ENCODE results near the gene BAHD1.

Gene BAHD1

DNA sequence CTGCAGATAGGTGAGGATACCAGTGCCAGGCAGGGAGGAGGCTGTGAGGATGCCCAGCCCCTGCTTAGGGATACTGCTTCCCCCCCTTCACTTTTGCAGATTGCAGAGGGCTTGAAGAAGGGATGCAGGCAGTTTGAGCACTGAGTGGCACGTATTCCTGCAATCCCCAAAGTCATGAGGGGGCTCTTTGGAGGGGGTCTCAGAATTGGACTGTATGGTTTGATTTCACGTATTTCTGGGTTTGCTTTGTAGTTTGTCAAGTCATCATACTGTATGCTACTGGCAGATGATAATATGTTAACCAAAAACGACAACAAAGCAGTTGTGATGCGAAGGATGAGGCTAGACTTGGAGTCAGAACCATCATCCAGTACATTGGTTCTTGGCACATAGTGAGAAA, 58.1 kb downstream of the BAHD1 start:
- no peak for DNase-seq (ENCODE audit: low read depth in 2 of 2)

DNA sequence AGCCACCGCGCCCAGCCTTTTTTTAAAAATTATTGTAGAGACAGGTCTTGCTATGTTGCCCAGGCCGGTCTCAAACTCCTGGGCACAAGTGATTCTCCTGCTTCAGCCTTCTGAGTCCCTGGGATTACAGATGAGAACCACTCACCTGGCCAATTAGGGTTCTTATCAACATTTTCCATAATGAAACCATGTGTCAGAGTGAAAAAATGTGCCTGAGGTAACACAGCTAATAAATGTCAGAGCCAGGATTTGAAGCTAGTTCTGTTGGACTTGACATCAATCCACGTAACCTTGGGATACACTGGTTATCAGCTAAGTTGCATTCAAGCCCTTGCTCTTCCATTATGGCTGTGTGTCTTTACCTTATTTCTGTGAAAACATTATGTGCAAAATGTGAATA, 59.2 kb downstream of the BAHD1 start:
- no peak for DNase-seq (ENCODE audit: low read depth in 2 of 2)

DNA sequence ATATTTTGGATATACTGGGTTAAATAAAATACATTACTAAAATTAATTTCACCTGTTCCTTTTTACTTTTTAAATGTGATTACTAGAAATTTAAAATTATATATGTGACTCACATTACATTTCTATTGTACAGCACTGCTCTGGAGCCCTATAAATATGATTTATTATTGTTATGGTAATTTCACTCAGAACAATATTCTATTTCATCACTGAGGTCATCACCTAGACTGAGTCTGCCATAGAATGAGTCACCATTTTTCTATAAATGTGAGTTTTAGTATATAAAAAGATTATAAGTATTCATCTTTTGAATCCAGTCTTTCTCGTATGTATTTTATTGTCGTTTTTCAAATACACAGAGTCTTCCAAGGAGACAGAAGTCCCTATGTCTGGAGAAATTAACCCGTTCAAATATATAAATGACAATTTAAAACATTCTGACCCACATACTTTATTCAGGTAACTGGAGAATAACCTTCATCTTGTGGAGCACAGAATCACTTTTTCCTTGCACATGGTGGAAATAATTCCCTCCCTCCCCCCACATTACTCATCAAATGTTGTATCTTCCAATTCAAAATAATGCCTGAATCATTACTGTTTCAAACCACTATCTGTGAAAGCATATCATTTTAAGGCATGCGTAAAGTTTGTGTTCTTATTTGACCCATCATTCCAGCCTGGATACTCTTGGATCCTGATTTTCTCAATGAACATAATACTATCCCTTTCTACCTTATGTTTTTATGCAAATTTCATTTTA, 60.0 kb downstream of the BAHD1 start:
- DNase-seq (ENCODE audit: low read depth in 2 of 2): no peak

DNA sequence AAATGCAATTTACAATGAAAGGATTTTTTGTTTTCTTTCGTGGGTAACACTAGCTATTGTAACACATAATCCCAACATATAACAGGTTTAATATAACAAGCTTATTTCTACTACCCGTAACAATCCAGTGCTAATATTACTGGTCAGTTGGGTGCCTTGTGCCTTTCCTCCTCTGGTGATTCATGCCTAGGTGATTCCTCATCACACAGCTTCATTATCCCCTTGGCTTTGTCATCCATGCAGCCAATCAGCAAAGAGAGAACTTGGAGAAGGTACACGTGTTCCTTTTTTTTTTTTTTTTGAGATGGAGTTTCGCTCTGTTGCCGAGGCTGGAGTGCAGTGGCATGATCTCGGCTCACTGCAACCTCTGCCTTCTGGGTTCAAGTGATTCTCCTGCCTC, 60.7 kb downstream of the BAHD1 start:
- no peak for DNase-seq (ENCODE audit: low read depth in 2 of 2)

DNA sequence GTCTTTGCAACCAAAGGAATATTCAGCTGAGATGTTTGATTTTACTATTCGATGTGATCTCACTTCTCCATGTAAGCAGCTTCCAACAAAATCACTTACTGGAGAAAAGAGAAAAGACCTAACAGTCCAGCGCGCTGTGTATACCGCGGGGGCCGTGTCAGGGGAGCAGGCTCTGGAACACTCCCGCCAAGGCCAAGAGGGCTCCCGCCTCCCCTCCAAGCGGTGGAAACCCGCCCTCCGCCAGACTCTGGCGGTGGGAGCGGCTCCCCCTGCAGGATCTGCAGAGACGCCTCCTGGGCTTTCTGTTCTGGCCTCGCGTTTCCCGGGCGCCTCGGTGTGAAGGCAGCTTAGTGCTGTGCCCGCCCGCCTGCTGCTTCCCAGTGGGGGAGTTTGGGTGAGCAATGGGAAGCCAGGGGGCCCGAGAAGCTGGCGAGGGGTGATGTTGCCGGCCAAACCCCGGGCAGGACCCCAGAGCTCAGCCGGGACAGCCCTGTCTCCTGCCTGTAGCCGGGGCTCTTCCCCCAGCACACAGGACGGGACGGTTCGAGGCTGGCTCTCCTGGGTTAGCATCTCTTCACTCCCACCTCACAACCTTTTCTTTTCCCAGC, 66.3 kb downstream of the BAHD1 start:
- DNase-seq (ENCODE audit: low read depth in 2 of 2): peak; percentile 31 to 45

DNA sequence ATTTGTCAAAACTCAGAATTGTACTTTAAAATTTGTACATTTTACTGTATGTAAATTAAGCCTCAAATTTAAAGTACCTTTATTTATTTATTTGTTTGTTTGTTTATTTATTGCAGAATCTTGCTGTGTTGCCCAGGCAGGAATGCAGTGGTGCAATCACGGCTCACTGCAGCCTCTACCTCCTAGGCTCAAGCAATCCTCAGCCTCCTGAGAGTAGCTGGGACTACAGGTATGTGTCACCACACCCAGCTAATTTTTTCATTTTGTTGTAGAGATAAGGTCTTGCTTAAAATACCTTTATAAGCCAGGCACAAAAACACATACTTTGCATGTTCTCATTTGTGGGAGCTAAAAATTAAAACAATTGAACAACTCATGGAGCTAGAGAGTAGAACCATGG, 67.5 kb downstream of the BAHD1 start:
- DNase-seq (ENCODE audit: low read depth in 2 of 2): no peak

DNA sequence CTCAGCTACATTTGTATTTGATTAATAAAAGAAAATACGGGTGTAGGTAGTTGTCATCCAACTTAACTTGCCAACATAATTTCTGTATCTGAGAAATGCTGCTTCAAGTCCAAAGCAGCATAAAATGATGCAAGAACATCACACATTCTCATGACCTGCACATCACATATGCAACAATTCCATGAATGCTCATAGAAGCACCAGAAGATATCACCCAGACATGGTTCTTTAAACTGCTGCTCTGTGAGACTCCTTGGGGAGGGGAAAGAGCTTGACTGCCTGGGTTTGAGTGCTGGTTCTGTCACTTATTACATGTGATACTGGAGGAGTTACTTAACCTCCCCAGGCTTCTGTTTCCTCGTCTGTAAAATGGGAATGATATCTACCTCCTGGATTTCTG, 69.4 kb downstream of the BAHD1 start:
- DNase-seq (ENCODE audit: low read depth in 2 of 2): no peak

DNA sequence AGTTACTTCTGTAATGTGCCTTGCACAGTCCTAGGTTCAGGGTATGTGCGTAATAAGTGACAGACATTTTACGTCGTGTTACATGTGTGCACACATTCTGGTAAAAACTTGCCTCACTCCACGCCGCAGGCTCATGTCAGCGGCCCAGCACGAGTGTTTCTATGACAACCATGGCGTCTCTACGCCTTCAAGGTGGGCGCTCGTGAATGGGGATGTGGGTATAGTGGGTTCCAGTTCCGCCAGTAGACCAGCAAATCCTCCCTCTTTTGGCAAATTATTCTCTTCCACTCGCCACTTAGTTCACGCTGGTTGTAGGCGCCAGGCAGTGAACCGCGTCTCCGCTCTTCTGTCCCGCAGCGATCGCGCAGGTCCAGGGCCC, 70.3 kb downstream of the BAHD1 start:
- no peak for DNase-seq (ENCODE audit: low read depth in 2 of 2)

DNA sequence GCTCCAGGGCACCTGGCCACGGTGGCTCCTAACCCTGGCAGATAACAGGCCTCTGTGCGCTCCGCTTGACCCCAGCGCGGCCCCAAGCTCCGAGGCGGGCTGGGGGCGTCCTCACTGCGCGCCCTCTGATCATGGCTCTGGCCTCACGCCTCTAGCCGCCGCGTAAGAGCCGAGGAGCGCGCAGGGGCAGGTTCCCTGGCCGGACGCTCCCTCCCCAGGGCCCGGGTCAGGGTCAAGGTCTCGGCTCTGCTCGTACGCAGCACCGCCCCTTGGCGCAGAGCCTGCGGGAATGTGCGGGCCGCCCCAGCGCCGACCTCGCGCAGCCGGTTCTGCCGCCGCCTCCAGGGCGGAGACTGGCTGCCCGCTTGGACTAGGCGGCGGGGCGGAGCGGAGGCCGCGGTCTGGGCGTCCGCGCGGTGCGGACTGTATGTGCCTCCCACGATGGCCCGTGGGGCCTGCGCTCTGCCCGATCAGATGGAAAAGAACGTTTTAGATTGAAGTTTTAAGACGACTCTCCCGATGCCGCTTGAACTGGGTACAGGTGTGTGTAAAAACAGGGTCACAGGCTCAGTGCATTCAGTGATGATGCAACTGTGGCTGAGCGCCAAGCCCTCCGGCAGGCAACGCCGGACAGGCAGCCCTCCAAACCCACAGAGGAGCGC, 70.8 kb downstream of the BAHD1 start:
- no peak for DNase-seq (ENCODE audit: low read depth in 2 of 2)

DNA sequence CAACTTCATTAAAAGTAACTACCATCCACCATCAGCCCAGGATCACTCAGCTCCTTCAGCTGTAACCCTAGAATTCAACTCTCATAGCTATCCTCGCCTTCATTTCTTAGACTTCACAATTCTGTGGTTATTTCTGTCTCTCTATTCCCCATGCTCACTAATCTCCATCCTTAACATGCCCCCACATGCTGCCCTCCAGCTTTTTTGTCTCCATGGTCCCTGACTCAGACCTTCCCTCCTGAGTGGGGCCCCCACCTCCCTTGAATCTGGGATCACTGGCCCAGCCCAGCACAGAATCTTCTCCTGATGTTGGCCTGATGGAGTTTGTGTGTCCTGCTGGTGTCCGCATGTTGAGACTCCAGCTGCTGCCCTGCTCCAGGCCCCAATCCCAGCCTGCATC, 71.7 kb downstream of the BAHD1 start:
- no peak for DNase-seq (ENCODE audit: low read depth in 2 of 2)

DNA sequence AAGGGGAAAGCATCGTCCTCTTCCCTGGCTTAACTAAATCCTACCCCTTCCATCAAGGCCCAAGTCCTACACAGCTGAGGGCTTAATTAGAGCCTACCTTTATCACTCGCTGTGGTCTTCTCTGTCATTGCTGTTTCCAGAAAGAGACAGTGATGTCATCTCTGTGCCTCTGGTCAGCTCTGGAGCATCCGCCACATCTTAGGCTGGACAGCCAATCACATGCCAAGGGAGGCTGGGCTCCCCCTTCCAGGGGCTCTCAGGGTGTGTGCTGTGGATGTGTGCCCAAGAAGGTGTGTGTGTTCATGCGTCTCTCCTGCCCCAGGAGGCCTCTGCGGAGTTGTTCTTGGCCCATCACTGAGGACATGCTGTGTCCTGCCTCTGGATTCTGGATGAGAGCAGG, 72.9 kb downstream of the BAHD1 start:
- DNase-seq (ENCODE audit: low read depth in 2 of 2): no peak

DNA sequence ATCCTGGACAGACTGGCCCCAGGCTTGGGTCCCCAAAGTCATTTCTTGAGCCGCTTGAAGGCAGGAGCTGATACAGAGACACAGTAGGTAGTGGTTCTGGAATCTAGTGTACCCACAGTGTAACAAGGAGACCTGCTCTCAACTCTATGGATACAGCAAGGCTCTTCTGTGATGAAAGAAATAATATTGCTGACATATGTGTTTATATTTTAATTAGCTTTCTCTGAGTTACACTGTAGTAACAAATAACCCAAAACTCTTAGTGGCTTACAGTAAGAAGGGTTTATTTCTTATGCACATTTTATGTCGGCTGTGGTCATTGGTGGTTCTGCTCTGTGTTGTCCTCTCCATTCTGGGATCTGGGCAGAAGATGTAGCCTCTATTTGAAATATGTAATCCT, 75.6 kb downstream of the BAHD1 start:
- DNase-seq (ENCODE audit: low read depth in 2 of 2): no peak
